GM21576 (cell line): ENCODE measurements around the gene CYSRT1.

ENCODE experiments used
- ATAC-seq: cut with Tn5 transposase; IDR thresholded peaks from one replicate; pipeline ENCODE4 v1.9.1; 2021; ENCODE audit warnings: mild to moderate bottlenecking, moderate library complexity; ENCODE audit not compliant: unreplicated experiment

Gene CYSRT1

DNA sequence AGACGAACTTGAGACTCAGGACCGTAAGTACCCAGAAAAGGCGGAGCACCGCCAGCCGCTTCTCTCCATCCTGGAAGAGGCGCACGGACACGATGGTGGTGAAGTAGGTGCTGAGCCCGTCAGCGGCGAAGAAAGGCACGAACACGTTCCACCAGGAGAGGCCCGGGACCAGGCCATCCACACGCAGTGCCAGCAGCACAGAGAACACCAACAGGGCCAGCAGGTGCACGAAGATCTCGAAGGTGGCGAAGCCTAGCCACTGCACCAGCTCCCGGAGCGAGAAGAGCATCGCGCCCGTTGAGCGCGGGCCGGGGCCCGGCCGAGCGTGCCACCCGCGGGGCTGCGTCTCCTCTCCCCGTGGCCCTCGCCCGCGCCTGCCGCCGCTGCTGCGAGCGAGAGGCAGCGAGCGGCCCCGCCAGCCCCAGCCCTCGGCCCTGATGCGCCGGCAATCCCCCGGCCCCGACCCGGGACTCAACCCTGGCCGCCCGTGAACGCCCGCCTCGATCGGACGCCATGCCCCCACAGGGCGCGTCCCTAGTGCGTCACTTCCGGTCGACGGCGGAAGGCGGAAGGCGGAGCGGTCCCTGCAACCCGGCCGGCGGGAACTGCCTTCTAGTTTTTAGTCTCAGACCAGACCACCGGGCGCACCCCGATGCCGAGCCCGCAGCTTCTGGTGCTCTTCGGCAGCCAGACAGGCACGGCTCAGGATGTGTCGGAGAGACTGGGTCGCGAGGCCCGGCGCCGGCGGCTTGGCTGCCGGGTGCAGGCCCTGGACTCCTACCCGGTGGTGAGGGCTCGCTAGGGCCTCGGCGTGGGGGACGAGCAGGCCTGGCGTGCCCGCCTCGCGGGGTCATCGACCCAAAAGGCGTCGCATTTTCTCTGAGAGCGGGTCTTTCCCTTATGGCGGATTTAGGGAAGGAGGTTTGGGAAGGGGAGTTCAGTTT lies 19.6 kb upstream of the CYSRT1 start, which contains the start of the genes NDOR1 and TMEM203:
Gene NDOR1, plus strand, starts transcription at position 575 of the 944 bp plus-strand sequence. Its CDS starts 78 bp downstream, at position 653.
Gene TMEM203, minus strand, starts transcription at position 523 of the 944 bp plus-strand sequence. Its CDS starts 234 bp downstream, at position 289.
- peak; percentile 45 for ATAC-seq

DNA sequence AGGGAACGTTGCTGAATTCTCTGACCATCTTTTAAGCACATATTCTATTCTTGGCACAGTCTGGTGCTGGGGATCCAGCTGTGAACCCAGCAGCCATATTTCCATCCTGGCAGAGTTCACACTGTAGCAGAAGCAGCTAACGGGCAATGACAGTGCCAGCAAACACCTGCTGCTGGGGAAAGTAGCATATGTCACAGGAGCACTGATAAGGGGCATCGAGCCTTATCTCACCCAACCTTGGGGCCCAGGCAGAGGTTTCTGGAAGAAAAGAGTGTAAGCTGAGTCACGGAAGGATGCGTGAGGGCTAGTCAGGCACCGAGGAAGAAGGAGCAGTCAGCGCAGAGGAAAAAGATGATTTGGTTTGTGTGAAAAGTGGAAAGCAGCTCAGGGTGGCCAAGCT lies 18.4 kb upstream of the CYSRT1 start:
- ATAC-seq: no peak

DNA sequence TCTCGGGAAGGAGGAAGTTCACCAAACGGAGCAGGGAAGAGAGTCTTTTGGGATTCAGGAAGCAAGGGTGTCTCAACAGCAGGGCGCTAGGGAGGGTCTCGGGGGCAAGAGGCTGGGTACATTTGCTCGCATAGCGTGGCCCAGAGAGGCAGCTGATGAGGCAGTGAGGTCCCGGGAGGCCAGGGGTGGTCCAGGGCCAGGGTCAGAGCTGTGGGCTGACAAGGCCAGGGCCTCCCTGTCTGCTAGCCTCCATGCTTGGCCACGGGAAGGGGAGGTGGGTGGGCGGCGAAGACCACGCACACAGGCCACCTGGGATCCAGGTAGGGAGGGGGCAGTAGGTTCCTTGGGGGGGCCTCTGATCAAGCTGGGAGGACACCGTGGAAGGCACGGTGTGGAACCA lies 13.4 kb upstream of the CYSRT1 start:
- ATAC-seq: no peak

DNA sequence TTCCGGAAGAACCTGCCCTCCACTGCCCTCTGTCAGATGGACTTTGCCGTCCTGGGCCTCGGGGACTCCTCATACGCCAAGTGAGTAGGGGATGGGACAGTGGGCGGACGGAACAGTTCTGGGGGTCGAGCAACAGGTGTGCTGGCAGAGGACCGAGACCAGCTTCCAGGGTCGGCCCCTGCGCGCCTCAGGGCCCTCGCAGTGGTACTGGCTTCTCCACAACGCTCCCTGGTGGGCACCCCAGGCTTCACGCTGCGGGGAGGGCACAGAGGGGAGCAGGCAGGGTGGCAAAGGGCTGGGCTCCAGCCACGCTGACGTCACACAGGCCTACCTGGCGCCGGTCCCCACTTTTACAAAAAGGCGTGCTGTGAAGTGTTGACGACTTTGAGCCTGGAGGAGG lies 12.5 kb upstream of the CYSRT1 start:
- no peak for ATAC-seq

DNA sequence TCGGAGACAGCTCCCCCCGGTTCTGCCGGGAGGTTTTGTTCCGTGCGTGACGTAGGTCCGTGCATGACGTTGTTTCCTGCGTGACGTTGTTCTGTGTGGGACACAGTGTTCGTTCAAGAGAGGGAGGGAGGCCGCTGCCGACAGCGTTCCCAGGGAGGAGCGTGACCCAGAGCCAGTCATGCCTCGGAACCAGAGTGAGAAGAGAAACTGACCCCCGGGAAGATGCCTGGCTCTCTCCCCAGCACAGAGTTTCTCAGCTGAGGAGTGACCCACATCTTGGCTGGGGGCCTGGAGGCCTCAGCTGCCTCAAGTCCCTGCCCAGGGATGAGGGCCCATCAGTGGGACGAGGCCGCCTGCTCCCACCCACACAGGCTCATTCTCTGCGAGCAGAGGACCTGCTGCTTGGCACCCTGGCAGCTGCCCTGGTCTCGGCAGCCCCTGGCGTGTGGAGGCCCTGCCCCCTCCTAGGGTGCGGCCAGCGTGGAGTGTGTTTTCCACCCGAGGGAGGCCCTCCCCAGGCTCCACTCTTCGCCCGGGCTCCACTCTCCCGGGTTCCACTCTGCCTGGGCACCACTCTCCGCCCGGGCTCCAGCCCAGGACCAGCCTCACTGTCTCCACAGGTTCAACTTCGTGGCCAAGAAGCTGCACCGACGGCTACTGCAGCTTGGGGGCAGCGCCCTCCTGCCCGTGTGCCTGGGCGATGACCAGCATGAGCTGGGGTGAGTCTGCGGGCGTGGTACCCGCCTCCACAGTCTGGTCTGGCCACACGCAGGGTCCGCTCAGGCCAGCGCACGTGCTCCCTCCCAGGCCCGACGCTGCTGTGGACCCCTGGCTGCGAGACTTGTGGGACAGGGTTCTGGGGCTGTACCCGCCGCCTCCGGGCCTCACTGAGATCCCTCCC lies 11.6 kb upstream of the CYSRT1 start:
- ATAC-seq: no peak

DNA sequence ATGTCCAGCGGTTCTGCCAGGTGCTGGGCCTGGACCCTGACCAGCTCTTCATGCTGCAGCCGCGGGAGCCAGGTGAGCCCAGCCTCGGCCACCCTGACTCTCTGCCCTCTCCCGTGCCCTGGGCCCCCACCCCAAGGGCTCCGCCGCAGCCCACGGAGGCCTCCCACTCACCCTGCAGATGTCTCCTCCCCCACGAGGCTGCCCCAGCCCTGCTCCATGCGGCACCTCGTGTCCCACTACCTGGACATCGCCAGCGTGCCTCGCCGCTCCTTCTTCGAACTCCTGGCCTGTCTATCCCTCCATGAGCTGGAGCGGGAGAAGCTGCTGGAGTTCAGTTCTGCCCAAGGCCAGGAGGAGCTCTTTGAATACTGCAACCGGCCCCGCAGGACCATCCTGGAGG lies 10.4 kb upstream of the CYSRT1 start:
- no peak for ATAC-seq

DNA sequence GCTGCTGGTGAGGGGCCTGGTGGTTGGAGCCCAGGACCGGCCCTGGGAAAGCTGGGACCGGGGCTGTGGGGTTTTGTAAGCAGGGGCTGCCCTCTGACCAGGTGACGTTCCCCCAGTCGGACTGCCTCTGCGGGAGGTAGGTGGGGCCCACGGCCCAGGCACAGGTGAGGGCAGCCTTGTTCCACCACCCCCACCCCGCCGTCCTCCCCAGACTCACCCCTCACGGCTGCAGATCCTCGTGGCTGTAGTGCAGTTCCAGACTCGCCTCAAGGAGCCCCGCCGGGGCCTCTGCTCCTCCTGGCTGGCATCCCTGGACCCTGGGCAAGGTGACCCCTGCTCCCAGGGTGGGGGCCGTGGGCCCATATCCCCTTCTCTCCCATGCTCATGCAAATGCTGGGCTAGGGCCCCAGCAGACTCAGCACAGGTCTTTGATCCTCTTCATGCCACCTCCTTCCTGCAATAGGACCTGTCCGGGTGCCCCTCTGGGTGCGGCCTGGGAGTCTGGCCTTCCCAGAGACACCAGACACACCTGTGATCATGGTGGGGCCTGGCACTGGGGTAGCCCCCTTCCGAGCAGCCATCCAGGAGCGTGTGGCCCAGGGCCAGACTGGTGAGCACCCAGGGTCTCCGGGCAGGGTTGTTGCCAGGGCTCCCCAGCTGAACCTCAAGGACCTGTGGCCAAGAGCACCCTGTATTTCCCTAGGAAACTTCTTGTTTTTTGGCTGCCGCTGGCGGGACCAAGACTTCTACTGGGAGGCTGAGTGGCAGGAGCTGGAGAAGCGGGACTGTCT lies 9.6 kb upstream of the CYSRT1 start:
- ATAC-seq: no peak

DNA sequence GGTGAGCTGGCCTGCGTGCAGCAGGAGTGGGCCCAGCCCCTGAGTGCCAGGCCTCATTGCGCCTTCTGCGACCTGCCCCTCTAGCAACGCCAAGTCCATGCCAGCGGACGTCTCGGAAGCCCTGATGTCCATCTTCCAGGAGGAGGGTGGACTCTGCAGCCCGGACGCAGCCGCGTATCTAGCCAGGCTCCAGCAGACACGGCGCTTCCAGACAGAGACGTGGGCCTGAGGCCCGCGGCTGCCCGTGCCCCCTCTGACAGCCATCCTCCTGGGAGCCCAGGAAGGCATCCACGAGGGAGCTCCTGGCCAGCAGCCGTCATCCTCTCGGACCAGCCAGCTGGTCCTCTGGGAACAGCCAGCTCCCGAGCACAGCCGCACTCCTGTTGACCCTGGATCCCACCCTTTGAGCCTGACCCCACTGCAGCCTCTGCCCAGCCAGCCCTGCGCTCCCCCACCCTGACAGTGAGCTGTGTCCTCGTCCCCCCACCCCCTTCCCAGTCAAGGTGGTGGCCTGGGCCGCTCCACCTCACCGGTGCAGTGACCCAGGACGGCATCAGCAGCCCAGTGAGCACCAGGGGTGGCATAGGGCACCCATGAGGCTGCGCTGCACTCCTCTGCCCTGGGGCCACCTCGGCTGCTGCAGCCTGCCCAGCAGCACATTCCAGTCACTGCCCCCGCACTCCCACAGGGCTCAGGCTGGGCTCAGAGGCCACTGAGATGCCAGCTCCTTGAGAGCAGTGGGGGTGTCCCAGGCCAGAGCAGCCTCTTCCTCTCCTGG lies 8.6 kb upstream of the CYSRT1 start:
- no peak for ATAC-seq

DNA sequence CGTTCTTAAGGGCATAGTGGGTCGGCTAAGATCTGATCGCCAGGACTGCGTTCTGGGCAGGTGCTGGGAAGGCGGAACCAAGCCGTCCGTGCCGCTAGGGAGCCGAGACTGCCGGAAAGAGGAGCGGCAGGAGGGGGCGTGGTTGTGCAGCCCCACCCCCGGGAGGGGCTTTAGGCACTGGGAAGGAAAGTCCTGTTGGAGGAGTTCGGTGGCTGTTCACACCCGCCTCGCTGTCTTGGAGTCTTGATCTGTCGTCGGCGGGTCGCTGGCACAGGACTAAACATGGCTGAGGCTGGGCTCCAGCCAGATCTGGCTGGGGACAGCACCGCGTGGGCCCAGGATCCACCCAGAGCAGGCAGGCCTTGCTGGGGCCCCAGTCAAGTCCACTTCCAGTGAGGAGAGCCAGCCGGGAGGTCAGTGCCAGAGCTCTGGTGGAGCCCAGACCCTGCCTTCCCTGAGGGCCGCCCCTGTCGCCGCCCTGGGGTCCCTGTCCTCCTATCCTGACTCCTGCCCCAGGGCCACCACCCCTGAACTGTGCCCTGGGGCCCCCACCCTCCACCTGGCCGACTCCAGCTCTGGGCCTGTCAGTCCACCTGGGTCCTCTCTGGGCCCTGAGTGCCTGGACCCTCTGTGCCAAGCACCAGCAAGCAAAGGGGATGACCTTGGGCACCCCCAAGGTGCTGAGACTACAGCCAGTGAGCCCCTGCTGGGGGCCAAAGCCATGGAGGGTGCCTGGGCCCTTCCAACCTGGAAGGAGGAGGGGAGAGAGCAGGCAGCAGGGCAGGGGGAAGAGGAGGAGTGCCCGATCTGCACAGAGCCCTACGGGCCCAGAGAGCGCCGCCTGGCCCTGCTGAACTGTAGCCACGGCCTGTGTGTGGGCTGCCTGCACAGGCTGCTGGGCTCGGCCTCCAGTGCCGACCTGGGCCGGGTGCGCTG lies 7.4 kb upstream of the CYSRT1 start:
- no peak for ATAC-seq

DNA sequence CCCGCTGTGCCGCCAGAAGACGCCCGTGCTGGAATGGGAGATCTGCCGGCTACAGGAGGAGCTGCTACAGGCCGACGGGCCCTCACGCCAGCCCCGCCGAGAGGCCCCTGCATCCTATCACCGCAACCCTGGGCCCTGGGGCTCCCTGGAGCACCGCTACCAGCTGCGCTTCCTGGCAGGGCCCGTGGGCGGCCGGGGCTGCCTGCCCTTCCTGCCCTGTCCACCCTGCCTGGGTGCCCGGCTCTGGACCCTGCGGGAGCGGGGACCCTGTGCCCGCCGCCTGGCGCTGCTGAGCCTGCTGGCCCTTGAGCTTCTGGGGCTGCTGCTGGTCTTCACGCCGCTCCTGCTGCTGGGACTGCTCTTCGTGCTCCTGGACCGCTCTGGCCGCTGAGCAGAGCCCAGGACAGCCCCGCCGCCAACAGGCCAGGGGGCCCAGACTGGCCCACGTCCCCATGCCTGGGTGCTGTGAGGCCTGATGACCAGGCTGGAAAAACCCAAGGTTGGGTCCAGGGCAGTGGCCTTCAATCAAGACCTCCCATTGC lies 6.7 kb upstream of the CYSRT1 start:
- no peak for ATAC-seq

DNA sequence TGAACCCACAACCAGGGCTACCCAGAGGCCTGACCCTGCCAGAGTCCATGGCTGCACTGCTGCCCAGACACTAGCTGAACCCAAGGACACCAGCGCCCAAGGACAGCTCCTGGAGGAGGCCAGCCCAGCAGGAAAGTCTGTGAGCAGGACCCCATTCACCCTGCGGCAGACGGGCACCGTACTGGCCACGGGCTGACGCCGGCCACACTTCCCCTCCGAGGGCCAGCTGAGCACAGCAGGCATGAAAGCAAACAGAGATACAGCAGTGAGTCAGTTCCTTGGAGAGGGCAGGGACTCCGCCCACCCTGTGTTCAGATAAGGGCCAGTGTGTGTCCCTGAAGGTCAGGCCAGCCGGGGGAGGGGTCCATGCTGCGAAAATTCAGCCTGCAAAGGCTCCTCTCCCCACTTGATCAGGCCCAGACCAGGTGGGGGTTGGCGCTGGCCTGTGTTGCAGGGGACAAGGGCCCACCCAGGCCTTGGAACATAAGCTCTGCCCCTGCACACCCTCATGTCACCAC lies 6.2 kb upstream of the CYSRT1 start:
- no peak for ATAC-seq

DNA sequence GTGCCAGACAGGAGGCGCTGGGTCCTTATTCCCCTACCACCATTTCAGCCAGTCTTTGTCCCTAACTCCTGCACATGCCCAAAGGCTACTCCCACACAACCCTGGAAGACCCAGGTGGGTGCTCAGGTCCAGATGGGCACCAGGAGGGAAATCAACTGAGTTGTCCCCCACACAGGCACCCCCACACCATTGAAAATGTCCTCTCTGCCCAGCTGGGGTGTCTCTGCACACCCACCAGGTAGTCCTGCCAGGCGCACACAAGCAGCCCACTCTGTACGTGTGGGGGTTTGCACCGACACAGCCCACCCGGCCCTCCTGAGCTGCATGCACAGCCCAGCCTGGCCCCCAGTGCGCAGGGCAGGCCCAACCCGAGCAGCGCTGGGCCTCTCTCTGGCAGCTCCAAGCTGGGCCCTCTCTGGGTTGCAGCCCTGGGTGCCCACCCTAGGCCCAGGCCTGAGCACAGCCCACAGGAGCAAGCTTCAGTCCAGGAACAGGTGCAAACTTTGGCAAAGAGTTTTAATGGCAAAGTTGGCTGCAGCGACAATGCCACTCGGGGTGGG lies 5.1 kb upstream of the CYSRT1 start:
- ATAC-seq: no peak

DNA sequence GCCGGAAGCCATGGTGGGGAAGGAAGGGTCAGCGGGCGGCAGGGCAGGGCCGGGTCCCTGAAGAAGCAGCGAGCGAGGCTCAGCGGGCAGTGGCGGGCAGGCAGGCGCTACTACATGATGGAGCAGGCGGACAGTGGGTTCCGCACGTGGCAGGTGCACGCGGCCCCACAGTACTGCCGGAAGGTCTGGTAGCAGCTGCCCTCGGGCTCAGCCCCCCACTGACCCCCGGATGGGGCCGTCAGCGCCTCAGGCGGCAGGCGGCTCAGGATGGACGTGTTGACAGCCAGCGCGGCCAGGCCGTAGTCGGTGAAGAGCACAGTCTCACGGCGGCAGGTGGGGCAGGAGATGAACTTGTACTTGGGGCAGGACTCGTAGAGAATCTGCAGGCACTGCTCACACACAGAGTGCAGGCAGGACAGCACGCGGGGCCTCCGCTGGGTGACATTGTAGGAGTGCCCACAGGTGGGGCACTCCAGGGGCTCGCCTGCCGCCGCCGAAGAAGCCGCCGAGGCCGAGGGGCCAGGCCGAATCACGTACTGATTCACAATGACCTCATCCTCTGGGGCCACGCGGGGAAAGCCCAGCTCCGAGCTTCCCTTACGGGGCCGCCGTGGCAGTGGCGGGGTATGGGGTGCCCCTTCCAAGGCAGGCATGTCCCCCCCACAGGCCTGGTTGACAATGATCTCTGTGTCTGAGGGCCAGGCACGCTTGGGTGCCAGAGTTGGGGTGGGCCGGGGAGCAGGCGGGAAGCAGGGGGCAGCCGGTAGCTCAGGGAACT lies 4.5 kb upstream of the CYSRT1 start:
- ATAC-seq: no peak

DNA sequence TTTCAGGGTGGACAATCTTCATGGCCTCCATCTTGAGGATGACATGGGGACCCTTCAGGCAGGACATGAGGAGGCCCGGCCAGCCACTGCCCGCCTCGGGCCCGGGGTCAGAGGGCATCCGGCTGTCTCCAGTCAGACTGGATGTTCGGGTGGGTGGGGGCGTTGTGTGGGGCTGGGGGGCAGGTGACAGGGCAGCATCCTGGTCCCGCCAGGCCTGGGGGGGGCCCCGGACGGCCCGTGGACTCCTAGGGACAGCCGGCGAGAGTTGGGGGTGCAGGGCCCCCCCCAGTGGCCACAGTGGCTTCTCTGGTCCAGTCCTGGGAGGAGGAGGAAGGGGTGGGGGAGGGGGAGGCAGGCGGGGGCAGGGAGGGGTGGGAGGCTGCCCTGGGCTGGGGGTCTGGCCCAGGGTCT lies 3.9 kb upstream of the CYSRT1 start:
- no peak for ATAC-seq

DNA sequence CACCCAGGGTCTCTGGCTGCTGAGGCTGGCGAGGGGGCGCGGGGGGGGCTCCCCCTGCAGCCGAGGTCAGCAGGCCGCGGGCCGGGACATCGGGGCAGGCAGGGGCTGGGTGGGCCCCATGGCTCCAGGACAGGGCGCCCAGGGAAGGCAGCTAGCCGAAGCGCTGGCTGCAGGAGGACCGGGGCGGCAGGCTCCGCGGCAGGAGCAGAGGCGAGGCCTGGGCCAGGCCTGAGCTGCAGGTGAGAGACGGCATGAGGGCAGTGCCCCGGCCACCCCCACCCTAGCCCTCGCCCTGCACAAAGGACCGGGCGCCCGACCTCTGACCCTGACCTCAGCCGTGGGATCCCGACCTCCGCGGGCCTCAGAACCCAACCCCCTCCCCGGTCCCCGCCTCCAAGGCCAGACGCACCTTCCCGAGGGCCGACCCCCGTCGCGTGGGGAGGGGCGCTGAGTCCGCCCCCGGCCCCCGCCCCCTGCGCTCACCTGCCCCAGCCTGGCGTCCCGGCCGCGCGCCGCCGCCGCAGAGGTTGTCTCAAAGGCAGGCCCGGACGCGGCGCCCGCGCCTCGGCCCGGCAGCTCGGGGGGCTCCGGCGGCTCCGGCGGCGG lies 3.4 kb upstream of the CYSRT1 start:
- no peak for ATAC-seq

DNA sequence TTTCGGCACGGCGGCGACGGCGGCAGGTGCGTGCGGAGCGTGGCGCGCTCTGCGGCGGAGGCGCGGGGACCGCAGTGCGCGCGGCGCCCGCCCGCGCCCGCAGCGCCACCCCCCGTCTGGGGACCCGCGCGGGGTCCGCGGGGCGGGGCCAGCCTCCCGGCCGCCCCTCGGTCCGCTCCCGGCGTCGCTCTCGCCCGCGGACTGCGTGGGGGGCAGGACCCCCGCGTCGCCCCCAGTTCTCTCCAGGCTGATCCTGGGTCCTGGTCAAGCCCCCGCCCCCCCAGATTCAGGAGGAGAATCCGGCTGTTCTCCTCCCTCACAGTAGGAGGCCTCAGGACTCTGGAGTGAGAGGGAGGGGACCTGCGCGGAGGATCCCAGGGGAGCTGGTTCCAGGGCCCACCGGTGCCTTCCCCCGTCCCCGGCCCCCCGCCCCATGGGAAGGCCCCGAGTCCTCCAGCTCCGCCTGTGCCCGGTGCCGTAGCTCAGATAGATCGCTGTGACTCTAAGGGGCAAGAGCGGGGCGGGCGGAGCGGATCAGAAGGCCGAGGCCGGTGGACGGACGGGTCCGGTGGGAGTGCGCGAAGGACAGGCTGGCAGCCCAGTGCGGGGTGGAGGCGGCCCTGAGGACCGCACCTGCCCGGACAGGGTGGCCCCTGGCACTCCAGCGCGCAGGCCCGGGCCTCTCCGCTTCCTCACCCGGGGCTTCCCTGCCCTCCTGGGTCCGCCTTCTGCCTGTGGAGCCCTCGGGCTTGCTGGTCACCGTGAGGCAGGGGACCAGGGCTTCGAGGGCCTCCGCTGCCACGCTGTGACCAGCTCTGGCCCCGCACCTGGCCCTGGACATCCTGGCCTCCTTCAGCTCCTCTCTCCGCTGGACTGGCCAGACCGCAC lies 2.5 kb upstream of the CYSRT1 start, which contains the start of gene RNF208:
Gene RNF208, minus strand, starts transcription at position 51 of the 888 bp plus-strand sequence. CDS start 1,028 bp downstream, outside the sequence.
- no peak for ATAC-seq
